Neural progenitor cell (in vitro differentiated cells): ENCODE measurements around the gene NOD1. TPM values are rescaled to one million over a fixed set of nuclear protein-coding genes. Genes with fewer than 3 reads are reported as not detected.

Source experiments
- DNase-seq: peaks from one replicate; pipeline ENCODE4 v3.0.0-alpha.2; 2016; ENCODE audit warnings: low spot score
- H2AFZ ChIP-seq: fragments of 200-600 bp; sonication (generic); replicated peaks from 2 replicates; pipeline ENCODE4 v1.6.1; 2016; ENCODE audit warnings: antibody characterized with exemption
- H3F3A ChIP-seq: fragments of 200-600 bp; sonication (generic); 2 replicates; pipeline ENCODE4 v1.6.1; 2016; ENCODE audit warnings: antibody characterized with exemption, low read depth
- H3K27ac ChIP-seq: fragments of 200-600 bp; sonication (generic); 2 replicates; pipeline ENCODE4 v1.5.1; 2016; ENCODE audit warnings: mild to moderate bottlenecking
- H3K27me3 ChIP-seq: fragments of 200-600 bp; sonication (generic); 2 replicates; pipeline ENCODE4 v1.6.1; 2016; ENCODE audit warnings: mild to moderate bottlenecking, moderate library complexity
- H3K36me3 ChIP-seq: fragments of 200-600 bp; sonication (generic); 2 replicates; pipeline ENCODE4 v1.5.1; 2016
- H3K4me1 ChIP-seq: fragments of 200-600 bp; sonication (generic); 2 replicates; pipeline ENCODE4 v1.6.1; 2016; ENCODE audit warnings: mixed run types
- H3K4me2 ChIP-seq: fragments of 200-600 bp; sonication (generic); 2 replicates; pipeline ENCODE4 v1.6.1; 2016
- H3K4me3 ChIP-seq: fragments of 200-600 bp; sonication (generic); 2 replicates; pipeline ENCODE4 v1.5.1; 2016
- H3K79me2 ChIP-seq: fragments of 200-600 bp; sonication (generic); 2 replicates; pipeline ENCODE4 v1.6.1; 2016; ENCODE audit warnings: low read depth
- H3K9ac ChIP-seq: fragments of 200-600 bp; sonication (generic); 2 replicates; pipeline ENCODE4 v1.6.1; 2016
- H3K9me3 ChIP-seq: fragments of 200-600 bp; sonication (generic); 2 replicates; pipeline ENCODE4 v1.5.1; 2016; ENCODE audit warnings: low read depth
- H4K20me1 ChIP-seq: fragments of 200-600 bp; sonication (generic); 2 replicates; pipeline ENCODE4 v1.6.1; 2016; ENCODE audit warnings: low read depth
- H3K27ac Mint-ChIP-seq: 3 replicates; pipeline ENCODE4 v1.8.0; 2021; ENCODE audit warnings: mixed read lengths
- H3K27me3 Mint-ChIP-seq: 2 replicates; pipeline ENCODE4 v1.8.0; 2022; ENCODE audit warnings: low read depth, mild to moderate bottlenecking, inconsistent platforms, moderate library complexity, mixed read lengths; ENCODE audit not compliant: insufficient read depth
- H3K36me3 Mint-ChIP-seq: 3 replicates; pipeline ENCODE4 v1.8.0; 2021; ENCODE audit warnings: mixed read lengths
- H3K4me1 Mint-ChIP-seq: 3 replicates; pipeline ENCODE4 v1.8.0; 2021; ENCODE audit warnings: mixed read lengths
- H3K4me3 Mint-ChIP-seq: 3 replicates; pipeline ENCODE4 v1.8.0; 2021; ENCODE audit warnings: mild to moderate bottlenecking, moderate library complexity, mixed read lengths
- H3K9me3 Mint-ChIP-seq: 3 replicates; pipeline ENCODE4 v1.8.0; 2020; ENCODE audit warnings: mixed read lengths
- CTCF ChIP-seq: fragments of 200-600 bp; sonication (generic); IDR thresholded peaks from 2 replicates; pipeline ENCODE4 v1.5.1; 2017; ENCODE audit warnings: antibody characterized with exemption, mild to moderate bottlenecking
- EZH2 ChIP-seq: fragments of 200-600 bp; sonication (generic); IDR thresholded peaks from 2 replicates; pipeline ENCODE4 v1.6.1; 2017; ENCODE audit warnings: antibody characterized with exemption, mild to moderate bottlenecking, moderate library complexity
- EZH2phosphoT487 ChIP-seq: fragments of 200-600 bp; sonication (generic); IDR thresholded peaks from 2 replicates; pipeline ENCODE4 v1.6.1; 2017; ENCODE audit warnings: antibody characterized with exemption
- total RNA-seq: library from RNA; depleted of rRNA; stranded (reverse); fragments of >200 nt; gene quantifications from 2 replicates; pipeline ENCODE4 v1.2.3, GENCODE V29; 2015; ENCODE audit warnings: low replicate concordance

NOD1 gene
- total RNA-seq, 1 donor from 2014 or later = 5.0 TPM

DNA sequence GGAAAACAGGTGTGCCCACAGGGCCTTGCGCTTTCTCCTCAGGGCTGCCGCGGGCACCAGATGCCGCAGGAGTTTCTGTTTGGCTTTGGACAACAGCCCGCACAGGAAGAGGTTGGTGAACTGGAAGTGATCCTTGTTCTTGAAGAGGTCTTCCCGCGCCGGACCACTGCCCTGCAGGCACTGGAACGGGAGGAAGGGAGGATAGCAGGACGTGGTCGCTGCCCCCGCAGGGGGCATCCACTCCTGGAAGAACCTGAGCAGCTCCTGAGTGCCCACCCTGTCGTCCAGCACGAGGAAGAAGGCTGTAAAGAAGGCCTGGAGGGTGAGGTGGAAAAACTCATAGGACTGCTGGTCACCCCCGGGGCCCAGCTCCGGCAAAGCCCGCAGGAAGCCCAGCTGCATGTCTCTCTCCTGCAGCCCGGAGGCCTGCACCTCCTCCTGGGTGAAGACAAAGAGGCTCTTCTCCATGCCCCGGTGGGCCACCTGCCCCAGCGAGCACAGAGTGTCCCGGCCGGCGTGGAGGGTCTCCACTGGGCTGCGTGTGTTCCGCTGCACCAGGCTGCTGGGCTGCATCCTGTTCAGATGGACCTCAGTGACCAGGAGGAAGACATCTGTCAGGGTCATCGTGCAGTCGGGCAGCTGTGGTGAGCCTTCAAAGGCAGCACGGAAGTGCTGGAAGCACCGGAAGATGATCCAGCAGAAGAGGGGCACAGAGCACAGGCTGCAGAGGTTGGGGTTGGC is 26.9 kb downstream of the NOD1 start:
- no peaks in the 10 kb centered on the region for H4K20me1 ChIP-seq
- no peak overlapping the region for H3K27ac Mint-ChIP-seq

DNA sequence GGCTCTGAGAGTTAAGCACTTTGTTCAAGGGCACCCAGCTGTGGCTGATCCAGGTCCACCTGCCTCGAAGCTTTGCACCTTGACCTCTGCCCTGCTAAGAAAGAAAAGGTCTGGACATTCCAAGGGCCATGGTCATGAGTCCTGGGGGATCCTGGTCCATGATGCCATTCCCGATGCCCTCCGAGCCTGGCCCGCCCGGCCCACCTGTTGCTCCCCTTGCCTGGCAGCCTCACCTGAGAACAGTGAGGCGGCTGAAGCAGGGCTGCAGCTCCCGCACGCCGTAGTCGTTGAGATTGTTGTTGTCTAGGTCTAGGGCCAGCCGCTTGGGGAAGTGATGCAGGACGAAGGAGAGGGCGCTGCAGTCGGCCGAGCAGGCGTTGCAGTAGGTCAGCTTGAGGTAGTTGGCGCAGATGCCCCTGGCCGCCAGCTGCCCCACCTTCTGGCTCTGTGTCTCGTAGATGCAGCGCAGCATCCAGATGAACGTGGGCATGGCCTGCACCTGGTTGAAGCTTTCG is 27.5 kb downstream of the NOD1 start:
- no peak overlapping the region for H3K27ac Mint-ChIP-seq
- TF ChIP-seq EZH2 = no peak
- no peak for TF ChIP-seq EZH2phosphoT487
- TF ChIP-seq CTCF = no peak
- H3K9ac ChIP-seq = no peak overlapping the region
- no peak overlapping the region for H3K27ac ChIP-seq
- H3K4me3 Mint-ChIP-seq = no peak overlapping the region
- H3K9me3 Mint-ChIP-seq = no peaks in the 10 kb centered on the region
- no peaks in the 10 kb centered on the region for H3K79me2 ChIP-seq
- no peaks in the 10 kb centered on the region for H4K20me1 ChIP-seq
- no peak overlapping the region for H2AFZ ChIP-seq
- H3K4me3 ChIP-seq = no peak overlapping the region
- peaks cover 2% of the 10 kb centered on the region for H3K36me3 Mint-ChIP-seq
- H3K27me3 Mint-ChIP-seq = no peaks in the 10 kb centered on the region
- H3K4me1 ChIP-seq = no peaks in the 10 kb centered on the region
- no peak for DNase-seq
- no peaks in the 10 kb centered on the region for H3F3A ChIP-seq
- no peaks in the 10 kb centered on the region for H3K27me3 ChIP-seq
- no peaks in the 10 kb centered on the region for H3K9me3 ChIP-seq
- H3K36me3 ChIP-seq = no peaks in the 10 kb centered on the region
- H3K4me2 ChIP-seq = no peak overlapping the region
- H3K4me1 Mint-ChIP-seq = no peaks in the 10 kb centered on the region

More for the DNA sequence above, 26.9 kb downstream of the NOD1 start:
- H3F3A ChIP-seq = no peaks in the 10 kb centered on the region
- H3K4me2 ChIP-seq = no peak overlapping the region
- H3K27ac ChIP-seq = no peak overlapping the region
- no peak overlapping the region for H3K9ac ChIP-seq
- no peak for TF ChIP-seq EZH2phosphoT487
- no peak for TF ChIP-seq EZH2
- TF ChIP-seq CTCF = no peak
- H3K4me1 ChIP-seq = no peaks in the 10 kb centered on the region
- Mint-ChIP-seq H3K27me3 (no peaks in the 10 kb centered on the region), H3K4me1 (peaks cover 3% of the 10 kb centered on the region), H3K36me3 (peaks cover under 1% of the 10 kb centered on the region), H3K9me3 (no peaks in the 10 kb centered on the region), H3K4me3 (no peak overlapping the region)
- DNase-seq = no peak
- H3K27me3 ChIP-seq = no peaks in the 10 kb centered on the region
- H3K36me3 ChIP-seq = no peaks in the 10 kb centered on the region
- H3K79me2 ChIP-seq = no peaks in the 10 kb centered on the region
- no peak overlapping the region for H2AFZ ChIP-seq
- H3K4me3 ChIP-seq = no peak overlapping the region
- H3K9me3 ChIP-seq = no peaks in the 10 kb centered on the region

DNA sequence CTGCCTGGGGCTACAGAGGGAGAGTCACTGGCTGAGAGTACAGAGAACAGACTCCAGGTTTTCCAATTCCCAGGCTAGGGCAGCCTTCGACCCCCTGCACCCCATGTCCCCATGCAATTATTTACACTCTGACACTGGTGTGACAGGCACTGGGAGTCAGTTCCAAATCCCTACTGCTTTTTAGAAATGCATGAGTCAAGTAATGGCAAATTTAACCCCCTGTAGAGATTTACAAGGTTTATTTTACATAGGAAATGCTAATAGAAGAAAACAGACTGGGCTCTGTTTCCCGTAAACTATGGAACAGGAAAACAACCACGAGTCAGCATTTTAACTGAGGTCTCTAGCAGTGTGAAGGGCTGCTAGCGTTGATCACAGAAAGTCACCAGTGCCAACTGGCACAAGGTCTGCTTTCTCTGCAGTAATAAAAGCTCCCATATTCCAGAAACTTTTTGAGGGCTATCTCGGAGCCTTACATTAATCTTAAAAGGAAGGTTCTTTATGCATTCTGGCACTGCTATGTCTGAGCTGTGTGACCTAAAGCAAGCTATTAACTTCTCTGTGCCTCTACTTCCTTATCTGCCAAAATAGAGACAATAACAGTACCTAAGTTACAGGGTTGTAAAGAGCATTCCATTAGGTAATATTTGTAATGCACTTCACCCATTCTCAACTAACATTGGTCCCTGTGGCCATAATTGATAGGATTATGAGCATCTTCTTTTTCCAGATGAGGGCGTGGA is 28.2 kb downstream of the NOD1 start:
- no peak for DNase-seq
- no peak overlapping the region for H3K9ac ChIP-seq
- no peak overlapping the region for H3K27ac Mint-ChIP-seq

More for the DNA sequence above, 28.2 kb downstream of the NOD1 start:
- H3K4me1 ChIP-seq = no peaks in the 10 kb centered on the region
- H4K20me1 ChIP-seq = no peaks in the 10 kb centered on the region
- TF ChIP-seq EZH2 (no peak), CTCF (no peak), EZH2phosphoT487 (no peak)
- Mint-ChIP-seq H3K36me3 (peaks cover 2% of the 10 kb centered on the region), H3K4me3 (no peak overlapping the region), H3K27me3 (no peaks in the 10 kb centered on the region), H3K9me3 (no peaks in the 10 kb centered on the region), H3K4me1 (no peaks in the 10 kb centered on the region)
- H3K4me2 ChIP-seq = no peak overlapping the region
- H2AFZ ChIP-seq = no peak overlapping the region
- no peak overlapping the region for H3K27ac ChIP-seq
- no peak overlapping the region for H3K4me3 ChIP-seq
- H3K36me3 ChIP-seq = no peaks in the 10 kb centered on the region
- H3K27me3 ChIP-seq = no peaks in the 10 kb centered on the region
- no peaks in the 10 kb centered on the region for H3K79me2 ChIP-seq
- no peaks in the 10 kb centered on the region for H3F3A ChIP-seq
- H3K9me3 ChIP-seq = no peaks in the 10 kb centered on the region
